GM21619 (cell line): ENCODE measurements around the gene FNDC8.
"Not testable (repeated sequence)": the region's sequence is repeated elsewhere in the genome, so short reads cannot be mapped to it uniquely, and the experiment has no call there.

Source experiments
- ATAC-seq: cut with Tn5 transposase; IDR thresholded peaks from one replicate; pipeline ENCODE4 v1.9.1; 2021; ENCODE audit not compliant: unreplicated experiment

Gene FNDC8

DNA sequence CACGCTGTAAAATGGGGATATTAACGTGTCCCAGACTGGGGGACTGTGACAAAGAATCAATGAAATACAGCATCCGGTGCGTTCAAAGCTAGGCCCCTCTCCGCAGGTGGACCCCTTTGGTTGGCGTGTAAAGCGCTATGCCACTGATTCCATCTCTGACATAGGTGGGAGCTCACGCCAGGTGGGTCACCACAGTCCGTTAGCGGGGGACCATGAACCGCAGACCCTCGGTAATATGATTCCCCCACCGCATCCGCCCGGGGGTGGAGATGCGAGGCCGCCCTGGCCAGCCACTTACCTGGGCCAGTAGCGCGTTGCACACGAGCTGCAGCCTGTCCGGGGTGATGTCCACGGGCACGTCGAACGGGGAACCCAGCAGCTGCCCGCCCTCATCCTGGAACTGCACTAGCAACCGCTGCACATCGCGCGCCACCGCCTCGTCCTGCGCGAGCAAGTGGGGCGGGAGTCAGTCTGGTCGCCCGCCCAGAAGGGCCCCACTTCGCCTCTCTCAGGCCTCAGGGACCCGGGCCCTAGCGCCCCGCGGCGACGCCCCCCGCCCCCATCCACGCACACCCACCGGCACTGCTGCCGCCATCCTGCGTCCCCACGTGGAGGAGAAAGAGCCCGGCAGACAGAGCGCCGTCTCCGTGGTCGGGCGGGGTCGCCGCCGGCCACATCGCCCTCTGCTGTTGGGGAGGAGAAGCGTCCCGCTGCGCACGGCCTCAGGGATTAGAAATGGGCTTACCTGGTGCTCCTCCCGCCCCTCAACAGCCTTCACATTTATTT is 20.5 kb downstream of the FNDC8 start, which contains the start of gene NLE1:
TSS of gene NLE1 (minus strand) at position 623 of the 786 bp plus-strand sequence. CDS start at position 595, 28 bp downstream.
- peak; percentile 82 for ATAC-seq

DNA sequence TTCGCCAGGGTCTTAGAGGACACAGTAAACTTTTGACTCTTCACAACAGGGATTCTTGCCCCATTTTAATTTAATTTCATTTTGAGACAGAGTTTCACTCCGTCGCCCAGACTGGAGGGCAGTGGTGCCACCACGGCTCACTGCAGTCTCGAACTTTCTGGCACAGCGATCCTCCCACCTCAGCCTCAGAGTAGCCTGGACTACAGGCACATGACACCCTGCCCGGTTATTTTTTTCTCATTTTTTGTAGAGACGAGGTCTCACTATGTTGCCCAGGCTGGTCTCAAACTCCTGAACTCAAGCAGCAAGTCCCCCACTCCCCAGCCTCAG is 21.0 kb downstream of the FNDC8 start:
- no peak for ATAC-seq

DNA sequence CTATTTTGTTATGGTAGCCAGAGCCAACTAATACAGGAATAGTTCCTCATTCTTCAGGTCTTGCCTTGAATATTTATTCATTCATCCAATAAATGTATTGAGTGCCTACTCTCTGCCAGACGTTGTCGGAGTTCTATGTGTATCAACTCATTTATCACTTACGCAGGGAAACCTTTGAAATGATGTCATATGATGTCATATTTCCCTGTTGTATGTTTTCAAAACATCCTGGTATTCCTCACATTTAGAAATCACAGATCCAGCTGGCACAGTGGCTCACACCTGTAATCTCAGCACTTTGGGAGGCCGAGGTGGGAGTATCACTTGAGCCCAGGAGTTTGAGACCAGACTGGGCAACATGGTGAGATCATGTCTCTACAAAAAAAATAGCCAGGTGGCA is 23.4 kb downstream of the FNDC8 start:
- no peak for ATAC-seq

DNA sequence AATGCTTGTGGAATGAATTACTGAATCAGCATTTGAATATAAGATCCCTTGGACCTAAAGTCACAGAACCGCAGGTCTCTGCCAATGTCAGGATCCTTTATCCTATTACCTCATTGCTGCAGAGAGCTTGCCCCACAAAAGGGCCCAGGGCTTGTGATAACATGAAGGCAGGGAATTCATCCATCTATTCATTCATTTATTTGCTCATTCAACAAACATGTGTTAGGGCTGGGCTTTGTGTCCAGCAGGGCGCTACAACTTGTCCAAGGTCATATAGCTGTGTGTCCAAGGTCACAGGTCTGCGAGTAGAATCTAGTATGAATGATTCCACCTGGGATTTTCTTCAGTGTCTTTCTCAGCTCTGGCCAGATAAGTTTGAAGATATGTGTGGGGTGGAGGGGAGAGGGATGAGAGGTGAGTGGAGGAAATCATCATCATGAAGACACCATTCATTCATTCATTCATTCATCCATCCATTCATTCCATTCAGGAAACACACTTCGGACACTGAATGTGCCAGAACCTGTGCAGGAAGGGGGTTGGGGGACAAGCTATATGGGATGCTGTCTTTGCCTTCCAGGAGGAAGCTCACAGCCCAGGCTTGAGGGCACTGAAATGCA is 24.9 kb downstream of the FNDC8 start:
- no peak for ATAC-seq

DNA sequence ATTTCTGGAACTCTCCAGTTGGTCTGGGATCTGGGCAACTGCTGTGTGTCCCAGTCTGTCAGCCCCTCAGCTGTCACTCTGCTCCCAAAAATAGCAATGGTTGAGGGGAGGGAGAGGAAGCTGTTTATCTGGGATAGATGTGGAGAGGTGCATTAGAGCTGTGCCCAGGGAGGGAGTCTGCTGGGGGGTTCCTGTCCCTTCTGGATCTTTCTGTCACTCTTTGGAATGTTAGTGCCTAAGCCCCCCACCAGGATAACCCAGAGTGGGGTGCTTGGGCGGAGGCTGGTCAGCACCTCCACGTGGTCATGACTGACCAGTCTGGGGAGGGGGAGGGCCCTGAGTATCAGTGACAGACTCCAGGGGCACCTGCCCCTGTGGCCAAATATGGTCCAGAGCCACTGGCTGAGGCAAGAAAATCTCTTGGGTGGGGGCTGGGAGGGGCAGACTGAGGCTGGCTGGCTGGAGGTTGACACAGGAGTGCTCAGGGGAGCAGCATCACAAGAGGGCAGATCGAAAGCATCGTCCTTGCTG is 26.0 kb downstream of the FNDC8 start, which contains the start of gene UNC45B:
TSS of gene UNC45B (plus strand) at position 443 of the 531 bp plus-strand sequence. CDS start 447 bp downstream, outside the sequence.
- no peak for ATAC-seq

DNA sequence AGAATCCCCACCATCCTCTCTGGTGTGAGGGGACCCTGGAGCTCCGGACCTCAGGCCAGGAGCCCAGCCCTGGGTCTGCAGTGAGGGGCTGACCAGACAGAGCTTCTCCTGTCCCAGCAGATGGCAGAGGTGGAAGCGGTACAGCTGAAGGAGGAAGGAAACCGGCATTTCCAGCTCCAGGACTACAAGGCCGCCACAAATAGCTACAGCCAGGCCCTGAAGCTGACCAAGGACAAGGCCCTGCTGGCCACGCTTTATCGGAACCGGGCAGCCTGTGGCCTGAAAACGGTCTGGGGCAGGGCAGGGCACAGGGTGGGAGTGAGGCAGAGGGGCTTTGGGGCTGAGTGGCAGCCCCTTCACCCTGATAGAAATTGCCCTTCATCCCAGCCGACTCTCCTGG is 26.7 kb downstream of the FNDC8 start:
- no peak for ATAC-seq

DNA sequence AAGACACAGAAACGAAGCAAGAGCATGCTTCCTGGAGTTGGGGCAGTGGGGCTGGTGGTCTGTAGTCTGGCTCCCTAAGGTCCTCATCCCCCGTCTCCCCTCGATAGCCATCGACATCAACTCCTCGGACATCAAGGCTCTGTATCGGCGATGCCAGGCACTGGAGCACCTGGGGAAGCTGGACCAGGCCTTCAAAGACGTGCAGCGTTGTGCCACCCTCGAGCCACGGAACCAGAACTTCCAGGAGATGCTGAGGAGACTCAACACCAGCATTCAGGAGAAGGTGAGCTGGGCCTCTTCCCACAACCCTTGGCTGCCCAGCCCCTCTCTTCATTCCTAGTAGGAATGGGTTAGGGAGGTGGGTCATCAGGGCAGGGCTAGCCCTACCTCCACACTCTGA is 28.5 kb downstream of the FNDC8 start:
- ATAC-seq = no peak

DNA sequence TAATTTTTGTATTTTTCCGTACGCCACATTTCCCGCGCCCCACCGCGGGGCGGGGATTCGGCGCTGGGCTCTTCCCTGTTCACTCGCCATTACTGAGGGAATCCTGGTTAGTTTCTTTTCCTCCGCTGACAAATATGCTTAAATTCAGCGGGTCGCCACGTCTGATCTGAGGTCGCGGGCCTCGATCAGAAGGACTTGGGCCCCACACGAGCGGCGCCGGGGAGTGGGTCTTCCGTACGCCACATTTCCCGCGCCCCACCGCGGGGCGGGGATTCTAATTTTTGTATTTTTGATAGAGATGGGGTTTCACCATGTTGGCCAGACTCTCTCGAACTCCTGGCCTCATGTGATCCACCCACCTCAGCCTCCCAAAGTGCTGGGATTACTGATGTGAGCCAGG is 29.7 kb downstream of the FNDC8 start:
- ATAC-seq = not testable (repeated sequence)

DNA sequence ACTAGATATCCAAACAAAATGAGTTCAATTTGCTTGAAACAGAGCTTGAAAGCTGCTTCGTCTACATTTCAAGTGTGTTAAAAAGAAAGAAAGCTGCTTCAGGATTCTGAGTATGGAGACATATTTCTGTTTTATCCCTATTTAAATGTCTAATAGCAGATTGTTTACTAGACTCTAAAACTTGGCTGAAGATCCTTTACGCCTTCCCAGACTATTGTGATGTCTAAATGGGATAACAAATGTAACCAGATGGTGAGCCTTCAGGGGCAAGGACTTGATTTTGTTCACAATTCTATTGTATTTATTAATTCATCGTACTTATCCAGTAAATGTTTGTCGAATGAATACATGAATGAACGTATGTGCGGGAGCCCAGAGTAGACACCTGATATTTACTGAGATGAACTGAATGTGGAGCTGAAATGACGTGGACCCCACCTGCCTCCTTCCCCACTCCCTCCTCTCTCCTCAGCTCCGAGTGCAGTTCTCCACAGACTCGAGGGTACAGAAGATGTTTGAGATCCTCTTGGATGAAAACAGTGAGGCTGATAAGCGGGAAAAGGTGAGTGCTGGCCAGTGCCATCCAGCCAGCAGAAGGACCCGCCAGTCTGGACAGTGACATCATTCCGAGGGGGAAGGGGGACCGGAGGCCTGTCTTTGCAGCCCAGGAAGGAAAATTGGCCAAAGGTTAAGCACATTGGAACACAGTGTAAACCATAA is 31.2 kb downstream of the FNDC8 start:
- ATAC-seq = no peak

DNA sequence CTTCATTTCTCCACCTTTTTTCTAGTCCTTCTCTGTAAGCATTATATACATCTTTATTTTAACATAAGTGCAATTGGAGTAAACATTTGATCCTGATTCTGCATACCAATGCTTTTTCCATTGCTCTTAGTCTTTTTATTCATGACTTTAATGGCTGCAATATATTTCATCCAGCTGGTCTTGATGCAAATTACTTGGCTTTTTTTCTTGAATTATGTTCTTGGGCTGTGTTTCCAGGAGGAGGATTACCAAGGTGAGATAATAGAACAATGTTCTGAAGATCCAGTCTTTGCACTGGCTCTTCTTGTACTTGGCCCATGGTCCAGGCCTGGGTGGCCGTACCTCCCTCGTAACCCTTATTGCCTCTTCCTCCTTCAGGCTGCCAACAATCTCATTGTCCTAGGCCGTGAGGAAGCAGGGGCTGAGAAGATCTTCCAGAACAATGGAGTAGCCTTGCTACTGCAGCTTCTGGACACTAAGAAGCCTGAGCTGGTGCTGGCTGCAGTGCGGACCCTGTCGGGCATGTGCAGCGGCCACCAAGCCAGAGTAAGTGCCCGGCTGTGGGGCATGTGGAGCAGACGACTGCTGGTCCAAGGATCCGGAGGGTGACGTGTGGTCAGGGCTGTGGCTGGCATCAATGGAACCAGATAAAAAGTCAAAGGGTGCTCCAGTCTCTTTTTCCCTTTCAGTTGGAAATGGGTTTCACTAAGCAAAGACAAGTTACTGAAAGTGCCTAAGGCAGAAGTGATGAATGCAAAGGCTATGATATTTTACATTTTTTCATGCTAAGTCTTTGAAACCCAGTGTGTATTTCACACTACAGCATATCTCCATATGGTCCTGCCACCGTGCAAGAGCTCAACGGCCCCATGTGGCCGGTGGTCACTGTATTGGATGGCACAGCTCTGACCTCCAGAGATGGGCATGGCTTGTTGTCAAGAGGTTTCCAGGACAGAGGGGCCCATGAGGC is 33.1 kb downstream of the FNDC8 start:
- ATAC-seq = no peak

DNA sequence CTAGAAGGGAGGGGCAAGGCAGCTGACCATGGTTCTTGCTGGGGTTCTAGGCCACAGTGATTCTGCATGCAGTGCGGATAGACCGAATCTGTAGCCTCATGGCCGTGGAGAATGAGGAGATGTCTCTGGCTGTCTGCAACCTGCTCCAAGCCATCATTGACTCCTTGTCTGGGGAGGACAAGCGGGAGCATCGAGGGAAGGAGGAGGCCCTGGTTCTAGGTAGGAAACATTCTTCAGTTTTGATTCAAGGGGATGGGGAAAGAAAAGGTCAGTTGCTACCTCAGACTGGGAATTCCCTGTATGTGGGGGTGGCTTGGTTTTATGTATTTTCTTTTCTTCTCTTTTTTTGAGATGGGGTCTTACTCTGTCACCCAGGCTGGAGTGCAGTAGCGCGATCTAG is 33.8 kb downstream of the FNDC8 start:
- ATAC-seq = no peak

DNA sequence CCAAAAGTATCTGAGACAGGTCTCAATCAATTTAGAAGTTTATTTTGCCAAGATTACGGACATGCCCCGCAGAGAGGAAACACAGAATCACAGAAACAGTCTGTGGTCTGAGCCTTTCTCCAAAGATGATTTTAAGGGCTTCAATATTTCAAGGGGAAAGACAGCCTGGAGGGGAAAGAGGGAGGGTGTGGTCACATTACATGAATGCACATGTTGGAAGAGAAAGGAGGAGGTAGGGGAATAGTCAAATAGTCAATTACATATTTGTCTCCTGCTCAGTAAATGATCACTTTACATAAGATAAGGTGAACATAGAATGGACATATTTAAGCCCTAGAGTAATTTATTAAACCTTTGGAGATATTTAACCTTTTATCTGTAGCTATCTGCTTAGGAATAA is 38.5 kb downstream of the FNDC8 start:
- ATAC-seq = no peak

DNA sequence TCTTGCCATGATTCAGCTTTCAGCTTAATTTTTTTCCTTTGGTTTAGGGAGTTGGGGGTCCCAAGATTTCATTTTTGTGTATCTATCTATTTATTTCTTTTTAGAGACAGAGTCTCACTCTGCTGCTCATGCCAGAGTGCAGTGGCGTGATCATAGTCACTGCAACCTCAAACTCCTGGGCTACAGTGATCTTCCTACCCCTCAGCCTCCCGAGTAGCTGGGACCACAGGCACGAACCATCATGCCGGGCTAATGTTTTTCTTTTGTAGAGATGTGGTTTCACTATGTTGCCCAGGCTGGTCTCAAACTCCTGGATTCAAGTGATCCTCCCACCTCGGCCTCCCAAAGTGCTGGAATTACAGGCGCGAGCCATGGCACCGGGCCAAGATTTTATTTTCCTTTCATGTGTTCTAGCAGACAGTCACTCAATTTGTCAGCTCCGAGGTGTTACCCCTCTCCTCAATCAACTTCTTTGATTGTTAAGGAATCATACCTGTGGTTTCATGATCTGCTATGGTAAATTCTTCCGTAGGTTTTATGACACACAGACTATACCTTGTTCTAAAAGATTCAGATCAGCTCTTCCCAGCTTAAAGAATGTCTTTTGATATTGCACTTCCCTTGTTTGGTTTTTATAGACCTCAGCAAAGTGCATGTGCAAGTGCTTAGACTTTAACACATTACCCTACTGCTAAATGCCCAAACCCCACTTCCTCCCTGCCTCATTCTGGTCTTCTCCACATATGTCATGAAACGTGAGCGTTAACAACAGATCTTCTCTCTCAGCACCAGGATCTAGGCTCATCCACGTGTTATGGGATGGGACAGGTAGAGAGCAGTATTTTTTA is 39.2 kb downstream of the FNDC8 start:
- ATAC-seq = no peak

DNA sequence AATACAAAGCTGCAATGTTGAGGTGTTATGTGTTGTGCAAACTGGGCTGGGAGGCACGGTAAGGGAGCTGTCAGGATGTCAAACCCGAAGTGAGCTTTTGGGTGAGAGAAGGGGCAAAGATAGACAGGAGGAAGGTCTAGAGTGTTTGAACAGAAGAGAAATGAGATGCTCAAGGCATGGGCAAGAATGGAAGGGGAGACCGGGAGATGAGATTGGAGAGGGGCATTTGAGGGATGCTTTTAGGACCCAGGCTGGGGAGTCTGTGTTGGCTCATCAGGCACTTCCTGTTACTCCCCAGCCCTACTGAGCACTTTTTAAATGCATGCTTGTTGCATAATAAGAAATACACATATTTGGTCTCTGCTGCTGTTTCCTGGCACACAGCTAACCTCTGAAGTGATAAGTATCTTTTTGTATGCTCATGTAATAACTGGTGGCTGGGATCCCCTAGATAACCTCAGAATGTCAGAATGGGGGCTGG is 39.9 kb downstream of the FNDC8 start:
- ATAC-seq = no peak

DNA sequence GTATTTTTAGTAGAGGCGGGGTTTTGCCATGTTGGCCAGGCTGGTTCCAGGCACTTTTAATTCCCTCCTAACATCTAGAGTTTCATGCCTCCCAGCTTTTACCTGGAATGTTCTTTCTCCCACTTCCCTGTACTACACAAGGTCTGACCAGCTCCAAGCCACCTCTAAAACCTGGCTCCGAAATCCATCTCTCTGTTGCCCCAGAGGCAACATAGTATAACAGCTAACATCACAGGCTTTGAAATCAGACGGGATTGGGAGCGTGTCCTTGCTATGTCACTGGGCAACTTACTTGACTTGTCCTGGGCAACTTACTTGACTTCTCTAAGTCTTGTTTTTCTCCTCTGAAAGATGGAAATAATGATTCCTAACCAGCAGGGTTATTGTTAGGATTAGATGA is 41.3 kb downstream of the FNDC8 start:
- no peak for ATAC-seq

DNA sequence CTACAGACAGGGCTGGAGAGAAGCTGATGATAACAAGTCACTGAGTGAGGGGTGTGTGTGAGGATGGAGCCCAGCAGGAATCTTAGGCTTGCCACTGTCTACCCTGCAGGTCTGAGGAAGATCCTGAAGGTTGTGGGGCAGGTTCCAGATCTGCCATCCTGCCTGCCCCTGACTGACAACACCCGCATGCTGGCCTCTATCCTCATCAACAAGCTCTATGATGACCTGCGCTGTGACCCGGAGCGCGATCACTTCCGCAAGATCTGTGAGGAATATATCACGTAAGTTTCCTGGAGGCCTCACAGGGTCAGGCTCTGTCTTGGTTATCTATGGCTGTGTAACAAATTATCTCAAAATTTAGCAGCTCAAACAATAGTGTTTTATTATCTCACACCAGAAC is 42.5 kb downstream of the FNDC8 start:
- ATAC-seq = no peak

DNA sequence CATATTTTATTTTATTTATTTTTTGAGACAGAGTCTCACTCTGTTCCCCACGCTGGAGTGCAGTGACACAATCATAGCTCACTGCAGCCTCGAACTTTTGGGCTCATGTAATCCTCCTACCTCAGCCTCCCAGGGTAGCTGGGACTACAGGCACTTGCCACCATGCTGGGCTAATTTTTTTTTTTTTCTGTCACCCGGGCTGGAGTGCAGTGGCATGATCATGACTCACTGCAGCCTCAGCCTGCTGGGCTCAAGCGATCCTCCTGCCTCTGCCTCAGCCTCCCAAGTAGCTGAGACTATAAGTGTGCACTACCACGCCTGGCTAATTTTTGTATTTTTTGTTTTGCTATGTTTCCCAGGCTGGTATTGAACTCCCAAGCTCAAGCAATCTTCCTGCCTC is 43.3 kb downstream of the FNDC8 start:
- ATAC-seq = no peak

DNA sequence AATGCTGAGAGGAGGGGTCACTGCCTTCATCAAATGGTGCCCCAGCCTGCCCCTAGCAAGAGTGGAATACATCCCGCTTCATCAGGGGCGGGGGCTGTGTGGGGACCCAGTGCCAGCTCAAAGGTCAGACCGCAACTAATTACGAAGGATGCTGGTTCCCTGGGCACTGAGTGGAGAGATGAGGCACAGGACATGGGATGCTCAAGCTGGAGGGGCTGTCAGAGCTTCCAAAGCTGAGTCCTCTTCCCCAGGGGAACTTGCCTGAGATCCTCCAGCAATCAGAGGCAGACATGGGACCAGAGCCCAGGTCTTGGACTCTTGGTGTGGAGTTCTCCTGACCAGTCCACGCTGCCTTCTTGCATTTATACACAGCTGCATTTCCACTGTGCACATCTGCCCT is 45.1 kb downstream of the FNDC8 start:
- ATAC-seq = no peak

DNA sequence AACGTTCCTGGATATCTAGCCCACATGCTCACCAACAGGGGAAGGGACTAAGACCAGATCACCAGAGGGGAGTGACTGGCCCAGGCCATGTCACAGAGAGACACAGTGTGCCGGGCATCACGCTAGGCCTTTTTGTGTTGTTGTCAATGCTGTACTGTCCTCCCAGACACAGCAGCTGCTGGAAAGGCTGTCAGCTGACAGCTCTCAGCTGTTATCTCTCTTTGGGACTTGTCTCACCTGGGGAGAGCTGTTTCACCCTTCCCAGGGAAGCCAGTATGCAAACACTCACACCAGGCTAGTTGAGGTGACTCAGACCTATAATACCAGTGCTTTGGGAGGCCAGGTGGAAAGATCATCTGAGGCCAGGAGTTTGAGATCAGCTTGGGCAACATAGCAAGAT is 45.6 kb downstream of the FNDC8 start:
- no peak for ATAC-seq

DNA sequence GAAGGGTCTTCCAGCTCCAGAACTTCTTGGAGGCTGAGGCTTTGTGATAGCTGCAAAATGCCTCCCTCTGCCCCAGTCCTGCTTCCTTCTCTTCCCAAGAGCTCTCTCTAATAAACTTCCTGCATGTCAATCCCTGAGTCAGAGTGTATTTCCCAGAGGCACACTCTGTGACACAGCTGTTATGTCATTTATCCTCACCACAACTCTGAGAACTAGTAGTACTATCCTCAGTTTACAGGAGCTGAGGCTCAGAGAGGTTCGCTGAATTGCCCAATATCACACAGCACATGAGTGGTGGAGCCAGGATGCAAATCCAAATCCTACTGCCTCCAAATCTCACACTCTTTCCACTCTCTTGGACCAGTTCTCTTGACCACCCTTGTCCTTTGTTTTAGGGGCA is 46.3 kb downstream of the FNDC8 start:
- ATAC-seq = no peak
